SK-N-SH treated with all-trans-retinoic acid at 6 μM for 48 hours (cell line): Measurements from ENCODE around the gene SIL1.

Experiments
- ATAC-seq: fragments of 200-7000 bp; cut with Tn5 transposase; 3 replicates; pipeline ENCODE4 v1.9.1; 2020; ENCODE audit warnings: mild to moderate bottlenecking, moderate library complexity
- ARNTL ChIP-seq: fragments of 450-650 bp; formaldehyde crosslinking; IDR thresholded peaks from 2 replicates; pipeline ENCODE4 v1.5.0; 2020; ENCODE audit warnings: low read depth, mild to moderate bottlenecking, moderate library complexity, borderline replicate concordance
- BACH2 ChIP-seq: fragments of 250-450 bp; sonication (Bioruptor Pico); IDR thresholded peaks from 2 replicates; pipeline ENCODE4 v1.9.0; 2021; ENCODE audit warnings: mild to moderate bottlenecking, borderline replicate concordance
- CREB5 ChIP-seq: fragments of 250-450 bp; sonication (Bioruptor Pico); IDR thresholded peaks from 2 replicates; pipeline ENCODE4 v1.5.1; 2020; ENCODE audit warnings: low read depth, mild to moderate bottlenecking, moderate library complexity
- CSDC2 ChIP-seq: fragments of 250-450 bp; sonication (Bioruptor Pico); IDR thresholded peaks from 2 replicates; pipeline ENCODE4 v1.5.0; 2020; ENCODE audit warnings: mild to moderate bottlenecking, moderate library complexity
- CSRNP3 ChIP-seq: fragments of 250-450 bp; sonication (Bioruptor Pico); IDR thresholded peaks from 2 replicates; pipeline ENCODE4 v1.5.1; 2021; ENCODE audit warnings: mild to moderate bottlenecking, moderate library complexity
- ESRRG ChIP-seq: fragments of 250-450 bp; sonication (Bioruptor Pico); IDR thresholded peaks from 2 replicates; pipeline ENCODE4 v1.6.1; 2021; ENCODE audit warnings: mild to moderate bottlenecking
- GLIS3 ChIP-seq: fragments of 250-450 bp; sonication (Bioruptor Pico); IDR thresholded peaks from 2 replicates; pipeline ENCODE4 v1.5.0; 2020; ENCODE audit warnings: mild to moderate bottlenecking, moderate library complexity
- ISL1 ChIP-seq: fragments of 250-450 bp; sonication (Bioruptor Pico); IDR thresholded peaks from 2 replicates; pipeline ENCODE4 v2.1.2; 2022; ENCODE audit warnings: mild to moderate bottlenecking, moderate library complexity
- OSR1 ChIP-seq: fragments of 250-450 bp; sonication (Bioruptor Pico); IDR thresholded peaks from 2 replicates; pipeline ENCODE4 v1.8.0; 2022; ENCODE audit warnings: moderate library complexity, mild to moderate bottlenecking, inconsistent platforms
- PATZ1 ChIP-seq: fragments of 250-450 bp; sonication (Bioruptor Pico); IDR thresholded peaks from 2 replicates; pipeline ENCODE4 v1.8.0; 2020; ENCODE audit warnings: mild to moderate bottlenecking, moderate library complexity, borderline replicate concordance
- POU6F1 ChIP-seq: fragments of 250-450 bp; sonication (Bioruptor Pico); IDR thresholded peaks from 2 replicates; pipeline ENCODE4 v1.8.0; 2021; ENCODE audit warnings: low read depth, mild to moderate bottlenecking, moderate library complexity, borderline replicate concordance
- PPARA ChIP-seq: fragments of 250-450 bp; sonication (Bioruptor Pico); IDR thresholded peaks from 2 replicates; pipeline ENCODE4 v1.5.0; 2020; ENCODE audit warnings: mild to moderate bottlenecking, borderline replicate concordance
- RARB ChIP-seq: fragments of 250-450 bp; sonication (Bioruptor Pico); IDR thresholded peaks from 2 replicates; pipeline ENCODE4 v1.8.0; 2021; ENCODE audit warnings: mild to moderate bottlenecking, moderate library complexity
- SNAI2 ChIP-seq: fragments of 250-450 bp; sonication (Bioruptor Pico); IDR thresholded peaks from 2 replicates; pipeline ENCODE4 v1.5.0; 2020; ENCODE audit warnings: mild to moderate bottlenecking, moderate library complexity
- TCF4 ChIP-seq: fragments of 250-450 bp; sonication (Bioruptor Pico); IDR thresholded peaks from 2 replicates; pipeline ENCODE4 v1.8.0; 2021; ENCODE audit warnings: mild to moderate bottlenecking, moderate library complexity, borderline replicate concordance
- TOX ChIP-seq: fragments of 250-450 bp; sonication (Bioruptor Pico); IDR thresholded peaks from 2 replicates; pipeline ENCODE4 v1.8.0; 2021; ENCODE audit warnings: mild to moderate bottlenecking, moderate library complexity, borderline replicate concordance
- TSHZ2 ChIP-seq: fragments of 250-450 bp; sonication (Bioruptor Pico); IDR thresholded peaks from 2 replicates; pipeline ENCODE4 v1.5.0; 2020; ENCODE audit warnings: mild to moderate bottlenecking, moderate library complexity
- ZC3H10 ChIP-seq: fragments of 250-450 bp; sonication (Bioruptor Pico); IDR thresholded peaks from 2 replicates; pipeline ENCODE4 v1.5.1; 2021; ENCODE audit warnings: mild to moderate bottlenecking, moderate library complexity
- ZFP3 ChIP-seq: fragments of 250-450 bp; sonication (Bioruptor Pico); IDR thresholded peaks from 2 replicates; pipeline ENCODE4 v1.5.0; 2020; ENCODE audit warnings: mild to moderate bottlenecking, moderate library complexity
- ZFP30 ChIP-seq: fragments of 450-650 bp; formaldehyde crosslinking; IDR thresholded peaks from 2 replicates; pipeline ENCODE4 v1.5.0; 2022; ENCODE audit warnings: mild to moderate bottlenecking, moderate library complexity
- ZNF565 ChIP-seq: fragments of 450-650 bp; formaldehyde crosslinking; conservative IDR thresholded peaks from 2 replicates; pipeline ENCODE4 v1.5.0; 2020; ENCODE audit warnings: low read depth, mild to moderate bottlenecking, moderate library complexity
- ZNF70 ChIP-seq: fragments of 450-650 bp; formaldehyde crosslinking; IDR thresholded peaks from 2 replicates; pipeline ENCODE4 v1.5.0; 2020; ENCODE audit warnings: mild to moderate bottlenecking, moderate library complexity
- ZNF8 ChIP-seq: fragments of 450-650 bp; formaldehyde crosslinking; IDR thresholded peaks from 2 replicates; pipeline ENCODE4 v1.5.0; 2020; ENCODE audit warnings: mild to moderate bottlenecking, moderate library complexity

SIL1 gene

GRCh38 chr5:139138809-139139208 is 59.4 kb downstream of the SIL1 start:
- no peak for TF ChIP-seq CREB5
- no peak for TF ChIP-seq RARB (CRISPR knock-in tag)
- TF ChIP-seq ZFP30 (CRISPR knock-in tag), result no peak
- no peak for TF ChIP-seq ZFP3 (CRISPR knock-in tag)
- no peak for TF ChIP-seq TOX (CRISPR knock-in tag)
- TF ChIP-seq GLIS3 (CRISPR knock-in tag), result no peak
- TF ChIP-seq CSDC2 (CRISPR knock-in tag), result no peak
- no peak for TF ChIP-seq OSR1 (CRISPR knock-in tag)
- TF ChIP-seq ZNF70 (CRISPR knock-in tag), result no peak
- TF ChIP-seq ARNTL, result no peak
- TF ChIP-seq POU6F1 (CRISPR knock-in tag), result no peak
- TF ChIP-seq PATZ1 (CRISPR knock-in tag), result no peak
- no peak for TF ChIP-seq CSRNP3 (CRISPR knock-in tag)
- TF ChIP-seq ZNF565 (CRISPR knock-in tag), result no peak
- TF ChIP-seq SNAI2 (CRISPR knock-in tag), result no peak
- TF ChIP-seq ESRRG (CRISPR knock-in tag), result no peak
- peak; percentile 87 for ATAC-seq

- no peak; the same call in 1 of the 3 replicates for ATAC-seq
- TF ChIP-seq ESRRG (CRISPR knock-in tag) (no peak), BACH2 (CRISPR knock-in tag) (no peak), SNAI2 (CRISPR knock-in tag) (no peak), TSHZ2 (CRISPR knock-in tag) (no peak), ZFP30 (CRISPR knock-in tag) (no peak), ZC3H10 (CRISPR knock-in tag) (no peak), ZFP3 (CRISPR knock-in tag) (no peak), RARB (CRISPR knock-in tag) (no peak), GLIS3 (CRISPR knock-in tag) (no peak), TOX (CRISPR knock-in tag) (no peak), ZNF8 (no peak), POU6F1 (CRISPR knock-in tag) (no peak), CSRNP3 (CRISPR knock-in tag) (no peak), ISL1 (no peak), PPARA (CRISPR knock-in tag) (no peak), CSDC2 (CRISPR knock-in tag) (no peak), TCF4 (CRISPR knock-in tag) (no peak), ARNTL (no peak)
- TF ChIP-seq, all 23 proteins: peak for 0
Observed at GRCh38 chr5:139138109-139138508, 60.1 kb downstream of the SIL1 start.
